ENCODE data around the gene ZCCHC10. TPM values are rescaled to one million over a fixed set of nuclear protein-coding genes. Genes with fewer than 3 reads are reported as not detected.

ZCCHC10 gene
- total and polyA plus RNA-seq, 9 of the 15 experiments (the other 6 are each of a cell fraction or from before 2014, with no cell fraction given): 11.9 to 146 (median 51.8) TPM

GRCh38 chr5:132965120-132965519 lies 61.2 kb downstream of the ZCCHC10 start:
- ChIA-PET POLR2A (no interaction called here), CTCF (ENCODE audit: low intra/inter-chr PET ratio) (no interaction called here)

More at GRCh38 chr5:132965120-132965519, 61.2 kb downstream of the ZCCHC10 start:
- Histone ChIP-seq H3K27ac (ENCODE audit: extremely low read depth, low read depth, low read length) (no peak overlapping the region), H3K4me1 (replicated peaks in 1 of 2; ENCODE audit: control insufficient read depth in 2 of 2, insufficient read depth in 2 of 2, low read length in 2 of 2) (peaks cover 8 to 19% of the 10 kb centered on the region in 2 experiments; a peak in 4 of 5 replicates), H3K4me2 (ENCODE audit: insufficient read depth, low read length) (no peak overlapping the region), H4K20me1 (replicated peaks; ENCODE audit: control insufficient read depth, insufficient read depth, low read length) (no peaks in the 10 kb centered on the region; the same call in 1 of the 2 replicates), H3K9me1 (ENCODE audit: control insufficient read depth, insufficient read depth, low read length) (no peaks in the 10 kb centered on the region), H3K9me3 (replicated peaks; ENCODE audit: control insufficient read depth, insufficient read depth, low read depth, low read length) (no peaks in the 10 kb centered on the region), H3K36me3 (ENCODE audit: control insufficient read depth, insufficient read depth, low read length) (peaks cover 3% of the 10 kb centered on the region; the same call in 1 of the 3 replicates), H3K27me3 (ENCODE audit: control insufficient read depth in 2 of 2, insufficient read depth in 2 of 2, low read length in 2 of 2) (no peaks in the 10 kb centered on the region), H3K79me2 (ENCODE audit: control insufficient read depth, insufficient read depth, low read length) (peaks cover 32% of the 10 kb centered on the region), H3K9ac (ENCODE audit: insufficient read depth in 1 of 2, low read depth in 2 of 2, low read length in 2 of 2) (no peak overlapping the region; a peak in 1 of 4 replicates), H2AFZ (ENCODE audit: low read depth, low read length) (no peak overlapping the region), H3K4me3 (no peak overlapping the region)
- FAIRE-seq (no peak), ATAC-seq (no peak), DNase-seq (ENCODE audit: extremely low read depth in 1 of 4, low spot score in 3 of 4) (no peak)
- in situ Hi-C loops (cut with MboI) (no loop called here), intact Hi-C loops (cut with micrococcal nuclease) (no loop called here)
- TF ChIP-seq, protein P1, sequence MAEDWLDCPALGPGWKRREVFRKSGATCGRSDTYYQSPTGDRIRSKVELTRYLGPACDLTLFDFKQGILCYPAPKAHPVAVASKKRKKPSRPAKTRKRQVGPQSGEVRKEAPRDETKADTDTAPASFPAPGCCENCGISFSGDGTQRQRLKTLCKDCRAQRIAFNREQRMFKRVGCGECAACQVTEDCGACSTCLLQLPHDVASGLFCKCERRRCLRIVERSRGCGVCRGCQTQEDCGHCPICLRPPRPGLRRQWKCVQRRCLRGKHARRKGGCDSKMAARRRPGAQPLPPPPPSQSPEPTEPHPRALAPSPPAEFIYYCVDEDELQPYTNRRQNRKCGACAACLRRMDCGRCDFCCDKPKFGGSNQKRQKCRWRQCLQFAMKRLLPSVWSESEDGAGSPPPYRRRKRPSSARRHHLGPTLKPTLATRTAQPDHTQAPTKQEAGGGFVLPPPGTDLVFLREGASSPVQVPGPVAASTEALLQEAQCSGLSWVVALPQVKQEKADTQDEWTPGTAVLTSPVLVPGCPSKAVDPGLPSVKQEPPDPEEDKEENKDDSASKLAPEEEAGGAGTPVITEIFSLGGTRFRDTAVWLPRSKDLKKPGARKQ (CRISPR knock-in tag; IDR thresholded peaks at IDR 0.05): no peak
- TF ChIP-seq, protein P2, sequence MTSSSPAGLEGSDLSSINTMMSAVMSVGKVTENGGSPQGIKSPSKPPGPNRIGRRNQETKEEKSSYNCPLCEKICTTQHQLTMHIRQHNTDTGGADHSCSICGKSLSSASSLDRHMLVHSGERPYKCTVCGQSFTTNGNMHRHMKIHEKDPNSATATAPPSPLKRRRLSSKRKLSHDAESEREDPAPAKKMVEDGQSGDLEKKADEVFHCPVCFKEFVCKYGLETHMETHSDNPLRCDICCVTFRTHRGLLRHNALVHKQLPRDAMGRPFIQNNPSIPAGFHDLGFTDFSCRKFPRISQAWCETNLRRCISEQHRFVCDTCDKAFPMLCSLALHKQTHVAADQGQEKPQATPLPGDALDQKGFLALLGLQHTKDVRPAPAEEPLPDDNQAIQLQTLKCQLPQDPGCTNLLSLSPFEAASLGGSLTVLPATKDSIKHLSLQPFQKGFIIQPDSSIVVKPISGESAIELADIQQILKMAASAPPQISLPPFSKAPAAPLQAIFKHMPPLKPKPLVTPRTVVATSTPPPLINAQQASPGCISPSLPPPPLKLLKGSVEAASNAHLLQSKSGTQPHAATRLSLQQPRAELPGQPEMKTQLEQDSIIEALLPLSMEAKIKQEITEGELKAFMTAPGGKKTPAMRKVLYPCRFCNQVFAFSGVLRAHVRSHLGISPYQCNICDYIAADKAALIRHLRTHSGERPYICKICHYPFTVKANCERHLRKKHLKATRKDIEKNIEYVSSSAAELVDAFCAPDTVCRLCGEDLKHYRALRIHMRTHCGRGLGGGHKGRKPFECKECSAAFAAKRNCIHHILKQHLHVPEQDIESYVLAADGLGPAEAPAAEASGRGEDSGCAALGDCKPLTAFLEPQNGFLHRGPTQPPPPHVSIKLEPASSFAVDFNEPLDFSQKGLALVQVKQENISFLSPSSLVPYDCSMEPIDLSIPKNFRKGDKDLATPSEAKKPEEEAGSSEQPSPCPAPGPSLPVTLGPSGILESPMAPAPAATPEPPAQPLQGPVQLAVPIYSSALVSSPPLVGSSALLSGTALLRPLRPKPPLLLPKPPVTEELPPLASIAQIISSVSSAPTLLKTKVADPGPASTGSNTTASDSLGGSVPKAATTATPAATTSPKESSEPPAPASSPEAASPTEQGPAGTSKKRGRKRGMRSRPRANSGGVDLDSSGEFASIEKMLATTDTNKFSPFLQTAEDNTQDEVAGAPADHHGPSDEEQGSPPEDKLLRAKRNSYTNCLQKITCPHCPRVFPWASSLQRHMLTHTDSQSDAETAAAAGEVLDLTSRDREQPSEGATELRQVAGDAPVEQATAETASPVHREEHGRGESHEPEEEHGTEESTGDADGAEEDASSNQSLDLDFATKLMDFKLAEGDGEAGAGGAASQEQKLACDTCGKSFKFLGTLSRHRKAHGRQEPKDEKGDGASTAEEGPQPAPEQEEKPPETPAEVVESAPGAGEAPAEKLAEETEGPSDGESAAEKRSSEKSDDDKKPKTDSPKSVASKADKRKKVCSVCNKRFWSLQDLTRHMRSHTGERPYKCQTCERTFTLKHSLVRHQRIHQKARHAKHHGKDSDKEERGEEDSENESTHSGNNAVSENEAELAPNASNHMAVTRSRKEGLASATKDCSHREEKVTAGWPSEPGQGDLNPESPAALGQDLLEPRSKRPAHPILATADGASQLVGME (CRISPR knock-in tag; IDR thresholded peaks at IDR 0.05): no peak
- TF ChIP-seq BCOR (IDR thresholded peaks at IDR 0.05): peak; percentile 83
- TF ChIP-seq FUS (optimal IDR thresholded peaks at IDR 0.05; ENCODE audit: low read depth, low read length): no peak
- TF ChIP-seq, protein P3, sequence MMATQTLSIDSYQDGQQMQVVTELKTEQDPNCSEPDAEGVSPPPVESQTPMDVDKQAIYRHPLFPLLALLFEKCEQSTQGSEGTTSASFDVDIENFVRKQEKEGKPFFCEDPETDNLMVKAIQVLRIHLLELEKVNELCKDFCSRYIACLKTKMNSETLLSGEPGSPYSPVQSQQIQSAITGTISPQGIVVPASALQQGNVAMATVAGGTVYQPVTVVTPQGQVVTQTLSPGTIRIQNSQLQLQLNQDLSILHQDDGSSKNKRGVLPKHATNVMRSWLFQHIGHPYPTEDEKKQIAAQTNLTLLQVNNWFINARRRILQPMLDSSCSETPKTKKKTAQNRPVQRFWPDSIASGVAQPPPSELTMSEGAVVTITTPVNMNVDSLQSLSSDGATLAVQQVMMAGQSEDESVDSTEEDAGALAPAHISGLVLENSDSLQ (IDR thresholded peaks at IDR 0.05): no peak
- peak in 1 of 2 experiments; percentile 13; a peak in 1 of 4 replicates for TF ChIP-seq KDM1A (IDR thresholded peaks at IDR 0.05)
- TF ChIP-seq RBM25 (IDR thresholded peaks at IDR 0.05; ENCODE audit: low read depth, low read length, severe bottlenecking): peak; percentile 53
- TF ChIP-seq HIVEP1 (CRISPR knock-in tag; IDR thresholded peaks at IDR 0.05): no peak
- TF ChIP-seq U2AF2 (optimal IDR thresholded peaks at IDR 0.05; ENCODE audit: low read depth, low read length): no peak
- no peak for TF ChIP-seq PTBP1 (IDR thresholded peaks at IDR 0.05; ENCODE audit: low read depth, low read length)
- no peak for TF ChIP-seq CC2D1A (IDR thresholded peaks at IDR 0.05)
- no peak for TF ChIP-seq MTA2 (IDR thresholded peaks at IDR 0.05; ENCODE audit: low read depth)
- TF ChIP-seq ZNF121 (CRISPR knock-in tag; conservative IDR thresholded peaks at IDR 0.05): peak; percentile 98
- TF ChIP-seq L3MBTL2 (IDR thresholded peaks at IDR 0.05): no peak
- TF ChIP-seq CTBP1 (IDR thresholded peaks at IDR 0.05; ENCODE audit: borderline replicate concordance): no peak
- TF ChIP-seq, protein P4, sequence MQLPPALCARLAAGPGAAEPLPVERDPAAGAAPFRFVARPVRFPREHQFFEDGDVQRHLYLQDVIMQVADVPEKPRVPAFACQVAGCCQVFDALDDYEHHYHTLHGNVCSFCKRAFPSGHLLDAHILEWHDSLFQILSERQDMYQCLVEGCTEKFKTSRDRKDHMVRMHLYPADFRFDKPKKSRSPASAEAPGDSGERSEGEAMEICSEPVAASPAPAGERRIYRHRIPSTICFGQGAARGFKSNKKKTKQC (CRISPR knock-in tag; IDR thresholded peaks at IDR 0.05): no peak
- no TSS peak for BruUV-seq (replicated peaks)
- 68% methylated on average over 4 of the region's 4 CpGs for WGBS (ENCODE audit: insufficient coverage, low coverage, missing lambda C conversion rate)
